Choroid plexus epithelial cell (primary cell): Measurements from ENCODE around the gene LAMA4.

Source experiments
- DNase-seq: peaks from one replicate; pipeline ENCODE4 v3.0.0-alpha.2; 2010; ENCODE audit warnings: low read depth
- H3K4me3 ChIP-seq: 2 replicates; pipeline ENCODE4 v1.5.1; 2011; ENCODE audit warnings: low read depth, mild to moderate bottlenecking, control low read depth, low read length, moderate library complexity
- TF ChIP-seq, protein P1 (sequence below): conservative IDR thresholded peaks from 2 replicates; pipeline ENCODE4 v1.5.1; 2011; ENCODE audit warnings: low read depth, mild to moderate bottlenecking, control low read depth, inconsistent platforms, low read length, moderate library complexity

Gene LAMA4

DNA sequence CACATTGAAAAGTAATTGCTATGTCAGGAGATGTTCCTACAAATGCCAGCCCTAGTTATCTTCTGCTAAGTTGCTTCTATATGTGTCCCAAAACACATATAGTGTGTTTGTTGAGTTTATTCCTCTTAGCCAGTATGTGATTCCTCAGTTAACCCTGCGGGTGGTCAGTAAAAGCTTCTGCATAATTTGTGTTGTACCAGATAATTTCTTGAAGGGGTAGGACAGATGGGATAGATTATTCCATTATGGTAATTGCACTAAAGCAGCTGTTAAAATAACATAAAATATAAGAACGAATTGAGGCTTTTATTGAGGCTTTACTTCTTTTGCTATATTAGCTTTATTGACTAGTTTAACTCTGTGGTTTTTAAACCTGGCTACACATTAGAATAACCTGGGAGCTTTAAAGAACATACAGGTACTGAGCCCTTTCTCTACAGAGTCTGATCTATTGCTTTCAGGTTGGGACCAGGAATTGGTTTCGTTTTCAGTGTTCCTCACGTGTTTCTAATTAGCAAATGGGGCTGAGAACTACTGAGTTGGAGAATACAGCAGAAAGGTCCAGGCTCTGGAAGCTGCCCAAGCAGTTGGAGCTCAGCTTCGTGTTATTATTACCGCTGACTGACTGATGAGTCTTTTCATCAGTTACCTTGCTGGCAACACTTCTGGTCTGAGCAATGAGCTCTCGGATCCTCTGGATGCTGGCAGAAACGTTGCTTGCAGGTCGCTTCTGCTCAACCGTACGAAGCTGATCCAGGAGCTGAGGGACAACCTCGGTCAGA is 110.0 kb downstream of the LAMA4 start:
- TF ChIP-seq, protein P1, sequence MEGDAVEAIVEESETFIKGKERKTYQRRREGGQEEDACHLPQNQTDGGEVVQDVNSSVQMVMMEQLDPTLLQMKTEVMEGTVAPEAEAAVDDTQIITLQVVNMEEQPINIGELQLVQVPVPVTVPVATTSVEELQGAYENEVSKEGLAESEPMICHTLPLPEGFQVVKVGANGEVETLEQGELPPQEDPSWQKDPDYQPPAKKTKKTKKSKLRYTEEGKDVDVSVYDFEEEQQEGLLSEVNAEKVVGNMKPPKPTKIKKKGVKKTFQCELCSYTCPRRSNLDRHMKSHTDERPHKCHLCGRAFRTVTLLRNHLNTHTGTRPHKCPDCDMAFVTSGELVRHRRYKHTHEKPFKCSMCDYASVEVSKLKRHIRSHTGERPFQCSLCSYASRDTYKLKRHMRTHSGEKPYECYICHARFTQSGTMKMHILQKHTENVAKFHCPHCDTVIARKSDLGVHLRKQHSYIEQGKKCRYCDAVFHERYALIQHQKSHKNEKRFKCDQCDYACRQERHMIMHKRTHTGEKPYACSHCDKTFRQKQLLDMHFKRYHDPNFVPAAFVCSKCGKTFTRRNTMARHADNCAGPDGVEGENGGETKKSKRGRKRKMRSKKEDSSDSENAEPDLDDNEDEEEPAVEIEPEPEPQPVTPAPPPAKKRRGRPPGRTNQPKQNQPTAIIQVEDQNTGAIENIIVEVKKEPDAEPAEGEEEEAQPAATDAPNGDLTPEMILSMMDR = no peak
- H3K4me3 ChIP-seq = no peak overlapping the region
- peak; percentile 26 for DNase-seq

GRCh38 chr6:112141707-112142106 is 112.7 kb downstream of the LAMA4 start:
- no peak for DNase-seq
- no peak overlapping the region for H3K4me3 ChIP-seq
- TF ChIP-seq, protein P1 = no peak

GRCh38 chr6:112139052-112139451 is 115.3 kb downstream of the LAMA4 start:
- H3K4me3 ChIP-seq = no peak overlapping the region
- no peak for DNase-seq
- TF ChIP-seq, protein P1 = no peak

- TF ChIP-seq, protein P1 = no peak
- no peak for DNase-seq
- H3K4me3 ChIP-seq = no peak overlapping the region
These were observed 123.5 kb downstream of the LAMA4 start for GRCh38 chr6:112130878-112131277.

- DNase-seq = no peak
- TF ChIP-seq, protein P1 = no peak
- H3K4me3 ChIP-seq = no peak overlapping the region
These were observed 126.2 kb downstream of the LAMA4 start for GRCh38 chr6:112128208-112128607.

GRCh38 chr6:112123982-112124381 is 130.4 kb downstream of the LAMA4 start:
- no peak for DNase-seq
- H3K4me3 ChIP-seq = no peak overlapping the region
- TF ChIP-seq, protein P1 = no peak

GRCh38 chr6:112122756-112123155 is 131.6 kb downstream of the LAMA4 start:
- H3K4me3 ChIP-seq = no peak overlapping the region
- TF ChIP-seq, protein P1 = no peak
- DNase-seq = no peak
